Panc1 (cell line): ENCODE data around the gene FSIP1. TPM values are rescaled to one million over a fixed set of nuclear protein-coding genes. Genes with fewer than 3 reads are reported as not detected.

Experiments used
- ATAC-seq: fragments of 200-7000 bp; cut with Tn5 transposase; 2 replicates; pipeline ENCODE4 v1.9.1; 2020; ENCODE audit warnings: mild to moderate bottlenecking, moderate library complexity
- BruUV-seq: library from RNA; stranded (reverse); fragments of 400-500 nt; replicated peaks from 2 replicates; lab custom pipeline; 2021; lab: Mats Ljungman, UMichigan
- CTCF ChIA-PET: fragments of 300-600 bp; sonication (Branson Sonifier 250); formaldehyde crosslinking; loops from one replicate; lab custom pipeline; 2022; ENCODE audit warnings: antibody characterized with exemption; lab: Charles Lee
- POLR2A ChIA-PET: fragments of 300-600 bp; sonication (Branson Sonifier 250); formaldehyde crosslinking; loops from one replicate; lab custom pipeline; 2022; ENCODE audit warnings: antibody characterized with exemption; lab: Charles Lee
- DNase-seq: peaks from one replicate; pipeline ENCODE4 v3.0.0-alpha.2; 2010; ENCODE audit warnings: low read depth, low spot score
- H3K27ac ChIP-seq: 2 replicates; pipeline ENCODE4 v1.5.1; 2011; ENCODE audit warnings: mild to moderate bottlenecking, low read length, inconsistent platforms
- H3K27me3 ChIP-seq: fragments of 200-500 bp; sonication (Bioruptor generic); 2 replicates; pipeline ENCODE4 v1.6.0; 2014; ENCODE audit warnings: low read length, inconsistent platforms; ENCODE audit not compliant: control insufficient read depth, insufficient read depth
- H3K36me3 ChIP-seq: fragments of 200-500 bp; sonication (Bioruptor generic); 2 replicates; pipeline ENCODE4 v1.5.1; 2014; ENCODE audit warnings: inconsistent platforms, mild to moderate bottlenecking, low read length, moderate library complexity; ENCODE audit not compliant: control insufficient read depth, insufficient read depth
- H3K4me1 ChIP-seq: 2 replicates; pipeline ENCODE4 v1.5.1; 2011; ENCODE audit warnings: inconsistent platforms, mild to moderate bottlenecking, low read length, moderate library complexity; ENCODE audit not compliant: control insufficient read depth, insufficient read depth
- H3K4me3 ChIP-seq, 2 experiments: 2 replicates each; pipeline ENCODE4 v1.5.1; 2011 to 2012; ENCODE audit warnings: low read depth in 2 of 2, low read length in 2 of 2, mild to moderate bottlenecking in 2 of 2, inconsistent platforms in 1 of 2, moderate library complexity in 1 of 2
- H3K9me3 ChIP-seq: fragments of 200-500 bp; sonication (Bioruptor generic); 2 replicates; pipeline ENCODE4 v1.5.1; 2014; ENCODE audit warnings: low read depth, mild to moderate bottlenecking, inconsistent platforms, low read length, moderate library complexity; ENCODE audit not compliant: control insufficient read depth, insufficient read depth
- CTCF ChIP-seq: fragments of 450-650 bp; IDR thresholded peaks from 2 replicates; pipeline ENCODE4 v1.5.1; 2017; ENCODE audit warnings: mild to moderate bottlenecking
- POLR2AphosphoS5 ChIP-seq: IDR thresholded peaks from 2 replicates; pipeline ENCODE4 v1.6.1; 2012; ENCODE audit warnings: mild to moderate bottlenecking, low read depth, low read length, moderate library complexity
- REST ChIP-seq, 2 experiments: IDR thresholded peaks; 2 replicates each; pipeline ENCODE4 v1.6.1; 2011 to 2012; ENCODE audit warnings: low read depth in 2 of 2, control low read depth in 1 of 2, low read length in 1 of 2, mild to moderate bottlenecking in 1 of 2, moderate library complexity in 1 of 2; ENCODE audit not compliant: insufficient read depth in 1 of 2
- SIN3A ChIP-seq: IDR thresholded peaks from 2 replicates; pipeline ENCODE4 v1.6.1; 2012; ENCODE audit warnings: low read depth, mild to moderate bottlenecking, low read length, moderate library complexity, borderline replicate concordance; ENCODE audit not compliant: insufficient read depth
- TCF7L2 ChIP-seq: IDR thresholded peaks from 2 replicates; pipeline ENCODE4 v1.6.1; 2011; ENCODE audit warnings: mild to moderate bottlenecking, low read depth, low read length, inconsistent platforms
- in situ Hi-C: cut with HindIII; loops from 2 replicates; pipeline ENCODE4 v1.10.0; 2016; ENCODE audit warnings: low sequenced_read_pairs, low pct_unique_long_range_greater_than_20kb
- intact Hi-C: fragments of 100-400 bp; cut with micrococcal nuclease; formaldehyde crosslinking; loops from one replicate; pipeline ENCODE4 v1.10.0; 2022; ENCODE audit not compliant: unreplicated experiment
- total RNA-seq: library from RNA; stranded (reverse); gene quantifications from one replicate; pipeline ENCODE4 v1.2.1, GENCODE V29; 2021; ENCODE audit not compliant: unreplicated experiment

The FSIP1 gene
- total RNA-seq, 1 experiment from 2014 or later = 1.4 TPM

GRCh38 chr15:39794954-39795353, 12.3 kb upstream of the FSIP1 start:
- POLR2A ChIA-PET = no interaction called here
- DNase-seq (no peak), ATAC-seq (no peak)
- BruUV-seq = no TSS peak
- H3K4me1 ChIP-seq = no peaks in the 10 kb centered on the region
- no peaks in the 10 kb centered on the region for H3K9me3 ChIP-seq
- H3K27me3 ChIP-seq = no peaks in the 10 kb centered on the region
- H3K27ac ChIP-seq = no peak overlapping the region
- in situ Hi-C loops (loop anchor here (5.0 kb wide), 1 partner anchor 92 kb away; no protein-coding TSS in a partner anchor), intact Hi-C loops (no loop called here)
- CTCF ChIA-PET = interaction anchor here (0.6 kb wide), 1 partner anchor 26 kb away, joined by 4 read pairs; no protein-coding TSS in a partner anchor
- no peak overlapping the region for H3K4me3 ChIP-seq
- H3K36me3 ChIP-seq = no peaks in the 10 kb centered on the region
- no peak for TF ChIP-seq REST (IDR thresholded peaks at IDR 0.05; ENCODE audit: insufficient read depth in 1 of 2, low read depth in 2 of 2, low read length in 1 of 2)
- TF ChIP-seq TCF7L2 = no peak
- no peak for TF ChIP-seq SIN3A
- TF ChIP-seq POLR2AphosphoS5 = no peak
- TF ChIP-seq CTCF = no peak

GRCh38 chr15:39793923-39794322, 11.3 kb upstream of the FSIP1 start:
- no peaks in the 10 kb centered on the region for H3K36me3 ChIP-seq
- H3K27me3 ChIP-seq = no peaks in the 10 kb centered on the region
- ATAC-seq (no peak), DNase-seq (no peak)
- H3K4me1 ChIP-seq = no peaks in the 10 kb centered on the region
- POLR2A ChIA-PET = no interaction called here
- intact Hi-C loops = no loop called here
- H3K9me3 ChIP-seq = no peaks in the 10 kb centered on the region
- BruUV-seq = no TSS peak
- in situ Hi-C loops = no loop called here
- no peak overlapping the region for H3K4me3 ChIP-seq
- CTCF ChIA-PET = no interaction called here
- TF ChIP-seq REST (IDR thresholded peaks at IDR 0.05; ENCODE audit: insufficient read depth in 1 of 2, low read depth in 2 of 2, low read length in 1 of 2) = no peak
- no peak overlapping the region for H3K27ac ChIP-seq
